ENCODE results near the gene SEMA5A.

GRCh38 chr5:9196403-9197227 is 349.3 kb downstream of the SEMA5A start:
- TF ChIP-seq POLR2A (IDR thresholded peaks at IDR 0.05; ENCODE audit: low read depth, low read length) (no peak), POLR2AphosphoS5 (IDR thresholded peaks at IDR 0.05; ENCODE audit: low read depth, low read length) (no peak)

All from GM12892 (cell line).